ENCODE results near the gene SCUBE2. TPM values are rescaled to one million over a fixed set of nuclear protein-coding genes. Genes with fewer than 3 reads are reported as not detected.
"Not testable (repeated sequence)": the region's sequence is repeated elsewhere in the genome, so short reads cannot be mapped to it uniquely, and the experiment has no call there.

The SCUBE2 gene
- total RNA-seq, 4 donors from 2014 or later = 3.1 to 10.6 (median 5.0) TPM

- H3K4me3 ChIP-seq = no peak overlapping the region
- no peak overlapping the region for H3K27ac ChIP-seq
- H3K4me1 ChIP-seq = no peaks in the 10 kb centered on the region
- DNase-seq = peak in 2 of 3 donors; percentile 49 to 83
- no peaks in the 10 kb centered on the region for H3K27me3 ChIP-seq
- TF ChIP-seq POLR2A (IDR thresholded peaks at IDR 0.05) (no peak), CTCF (IDR thresholded peaks at IDR 0.05) (peak; percentile 60 to 76 (median 74))
- no peaks in the 10 kb centered on the region for H3K9me3 ChIP-seq
- no peaks in the 10 kb centered on the region for H3K36me3 ChIP-seq
Measured at GRCh38 chr11:9015677-9016076, 75.7 kb downstream of the SCUBE2 start.

GRCh38 chr11:9014826-9015225 is 76.6 kb downstream of the SCUBE2 start:
- Histone ChIP-seq H3K36me3 (no peaks in the 10 kb centered on the region), H3K27ac (no peak overlapping the region), H3K27me3 (no peaks in the 10 kb centered on the region), H3K9me3 (no peaks in the 10 kb centered on the region), H3K4me1 (no peaks in the 10 kb centered on the region), H3K4me3 (no peak overlapping the region)
- no peak for DNase-seq
- TF ChIP-seq POLR2A (IDR thresholded peaks at IDR 0.05) = no peak
- no peak for TF ChIP-seq CTCF (IDR thresholded peaks at IDR 0.05)

GRCh38 chr11:9013373-9013772 is 78.0 kb downstream of the SCUBE2 start:
- no peak overlapping the region for H3K4me3 ChIP-seq
- TF ChIP-seq POLR2A (IDR thresholded peaks at IDR 0.05) = no peak
- no peak for TF ChIP-seq CTCF (IDR thresholded peaks at IDR 0.05)
- DNase-seq = no peak
- H3K9me3 ChIP-seq = no peaks in the 10 kb centered on the region
- H3K4me1 ChIP-seq = no peaks in the 10 kb centered on the region
- no peak overlapping the region for H3K27ac ChIP-seq
- H3K36me3 ChIP-seq = no peaks in the 10 kb centered on the region
- no peaks in the 10 kb centered on the region for H3K27me3 ChIP-seq

- not testable (repeated sequence) for H3K4me1 ChIP-seq, H3K4me3 ChIP-seq, H3K36me3 ChIP-seq, H3K27ac ChIP-seq, DNase-seq, H3K27me3 ChIP-seq, H3K9me3 ChIP-seq
Measured at GRCh38 chr11:9009538-9009937, 81.9 kb downstream of the SCUBE2 start.

- Histone ChIP-seq H3K4me1 (peaks cover 0 to 10% (median 4%) of the 10 kb centered on the region in 4 donors), H3K27ac (no peak overlapping the region), H3K4me3 (no peak overlapping the region), H3K27me3 (peaks cover 0 to 10% of the 10 kb centered on the region in 2 donors), H3K36me3 (no peaks in the 10 kb centered on the region), H3K9me3 (no peaks in the 10 kb centered on the region)
- DNase-seq = no peak
- TF ChIP-seq POLR2A (IDR thresholded peaks at IDR 0.05) (no peak), CTCF (IDR thresholded peaks at IDR 0.05) (no peak)
Measured at GRCh38 chr11:9008661-9009060, 82.7 kb downstream of the SCUBE2 start.

GRCh38 chr11:9008011-9008550 is 83.3 kb downstream of the SCUBE2 start:
- Histone ChIP-seq H3K4me3 (no peak overlapping the region), H3K36me3 (no peaks in the 10 kb centered on the region), H3K27ac (no peak overlapping the region), H3K27me3 (peaks cover 0 to 13% of the 10 kb centered on the region in 2 donors), H3K9me3 (no peaks in the 10 kb centered on the region), H3K4me1 (peaks cover 0 to 16% (median 9%) of the 10 kb centered on the region in 4 donors)
- TF ChIP-seq CTCF (IDR thresholded peaks at IDR 0.05) = no peak
- TF ChIP-seq POLR2A (IDR thresholded peaks at IDR 0.05) = no peak
- no peak for DNase-seq

Data from Peyer's patch (tissue), 4 donors.